ENCODE data around the gene FOXL2NB.

GRCh38 chr3:138944654-138944928 is 2.4 kb upstream of the FOXL2NB start:
- TF ChIP-seq CTCF (IDR thresholded peaks at IDR 0.05) = no peak
- no peak for TF ChIP-seq POLR2A (IDR thresholded peaks at IDR 0.05)
- TF ChIP-seq POLR2AphosphoS5 (IDR thresholded peaks at IDR 0.05) = no peak
- no peak for TF ChIP-seq EP300 (IDR thresholded peaks at IDR 0.05)

All from stomach (tissue), 4 donors.